Nasal cavity respiratory epithelium epithelial cell of viscerocranial mucosa (primary cell): ENCODE results near the gene CDC20. TPM values are rescaled to one million over a fixed set of nuclear protein-coding genes. Genes with fewer than 3 reads are reported as not detected.

Source experiments
- total RNA-seq: library from RNA; depleted of rRNA; stranded (reverse); fragments of >200 nt; gene quantifications from 2 replicates; pipeline ENCODE4 v1.2.3, GENCODE V29; 2014

Gene CDC20
- 0.21 and 1.4 TPM in 2 replicates for total RNA-seq

GRCh38 chr1:43358746-43359693 lies at the start of gene CDC20:
Gene CDC20 (plus strand): TSS chr1:43358981. CDS start chr1:43359216, 235 bp downstream.

GRCh38 chr1:43337588-43337987 lies 21.2 kb upstream of the CDC20 start, which contains the start of gene MPL:
Gene MPL (plus strand): TSS chr1:43337818. CDS start chr1:43337849, 31 bp downstream.

GRCh38 chr1:43367904-43368645 lies 9.3 kb downstream of the CDC20 start, which contains the start of gene ELOVL1:
Gene ELOVL1 (minus strand): TSS chr1:43368011. CDS start chr1:43365609, 2,402 bp downstream.

GRCh38 chr1:43389326-43390313 lies 30.8 kb downstream of the CDC20 start, which contains the start of the genes MED8 and SZT2:
Gene MED8 (minus strand): TSS chr1:43389800. CDS start chr1:43389764, 36 bp downstream.
Gene SZT2 (plus strand): TSS chr1:43389899. CDS start chr1:43389969, 70 bp downstream.

Other genes with a start within 250 kb of the CDC20 start
- gene EBNA1BP2, start 186.7 kb upstream of the CDC20 start, total RNA-seq, result 112 and 197 TPM in 2 replicates
- 0.07 and 0.34 TPM in 2 replicates for gene CFAP57, start 186.7 kb upstream of the CDC20 start, total RNA-seq
- 2.8 and 15.4 TPM in 2 replicates for gene TMEM125, start 89.0 kb upstream of the CDC20 start, total RNA-seq
- 5.5 and 5.8 TPM in 2 replicates for gene C1orf210, start 73.4 kb upstream of the CDC20 start, total RNA-seq
- gene TIE1, start 58.0 kb upstream of the CDC20 start, total RNA-seq, result 0.14 and 0.34 TPM in 2 replicates
- not detected in 2 replicates for gene MPL, start 21.2 kb upstream of the CDC20 start, total RNA-seq
- 44.4 and 52.7 TPM in 2 replicates for gene ELOVL1, start 9.0 kb downstream of the CDC20 start, total RNA-seq
- 40.2 and 97.7 TPM in 2 replicates for gene MED8, start 30.8 kb downstream of the CDC20 start, total RNA-seq
- 11.6 and 24.6 TPM in 2 replicates for gene SZT2, start 30.9 kb downstream of the CDC20 start, total RNA-seq
- gene HYI, start 95.0 kb downstream of the CDC20 start, total RNA-seq, result 13.6 and 18.5 TPM in 2 replicates
- 120 and 993 TPM in 2 replicates for gene PTPRF, start 171.9 kb downstream of the CDC20 start, total RNA-seq